Adrenal gland (tissue), 5 donors: Measurements from ENCODE around the gene MARCHF3.

Experiments
- POLR2A ChIP-seq, 2 donors: fragments of 450-650 bp; IDR thresholded peaks; one replicate each; pipeline ENCODE4 v1.6.1; 2017; ENCODE audit warnings: antibody characterized with exemption in 2 of 2, mild to moderate bottlenecking in 2 of 2, moderate library complexity in 1 of 2
- TF ChIP-seq, protein P1 (sequence below), 6 experiments: fragments of 450-650 bp in 4 of 6; fragments of 200-600 bp in 2 of 6; sonication (generic) in 1 of 6; IDR thresholded peaks; 1 replicate in 5 of 6; 2 replicates in 1 of 6; pipeline versions ENCODE4 v1.5.1 to v1.8.0; 2016 to 2021; ENCODE audit warnings: antibody characterized with exemption in 6 of 6, mild to moderate bottlenecking in 2 of 6, moderate library complexity in 1 of 6
- donor health status: DM: no; HTN: no; CAD: no.

DNA sequence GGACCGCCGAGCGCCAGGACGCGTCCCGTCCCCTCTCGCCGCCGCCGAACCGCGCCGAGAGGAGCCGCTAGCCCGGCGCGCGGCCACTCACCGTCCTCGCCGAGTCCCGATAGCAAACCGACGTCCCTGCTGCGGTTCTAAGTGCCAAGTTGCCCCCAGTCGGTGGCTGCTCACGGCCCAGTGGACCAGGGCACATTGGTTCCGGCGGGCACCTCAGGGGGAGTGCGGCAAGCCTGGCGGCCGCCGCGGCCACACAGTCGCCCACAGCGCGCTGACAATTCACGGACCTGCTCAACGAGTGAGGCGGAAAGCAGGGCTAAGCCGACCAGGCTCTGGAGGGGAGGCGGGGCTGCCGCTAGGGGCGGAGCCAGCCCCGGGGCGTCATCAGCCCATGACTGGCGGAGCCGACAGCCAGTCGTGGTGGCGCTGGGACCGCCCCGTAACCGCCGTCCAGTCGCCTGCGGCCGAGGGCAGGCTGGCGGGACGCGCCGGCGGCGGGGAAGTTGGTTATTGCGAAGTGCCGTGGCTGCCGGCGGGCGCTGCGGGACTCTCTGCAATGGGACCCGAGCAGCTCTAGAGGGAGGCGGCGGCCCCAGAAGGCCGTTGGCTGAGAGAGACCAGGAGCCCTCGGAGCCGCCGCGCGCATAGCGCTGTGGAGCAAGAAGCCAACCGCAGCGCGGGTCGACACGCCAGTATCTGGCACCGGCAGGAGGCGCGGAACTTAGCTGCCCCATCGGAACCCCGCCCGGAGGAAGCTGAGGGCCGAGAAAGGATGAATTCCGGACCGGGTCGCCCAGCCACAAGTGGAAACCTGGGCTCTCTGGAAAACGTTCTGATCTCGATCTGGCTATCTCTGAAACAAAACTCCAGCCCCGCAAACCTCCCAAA lies at the start of gene MARCHF3:
- TF ChIP-seq, protein P1, sequence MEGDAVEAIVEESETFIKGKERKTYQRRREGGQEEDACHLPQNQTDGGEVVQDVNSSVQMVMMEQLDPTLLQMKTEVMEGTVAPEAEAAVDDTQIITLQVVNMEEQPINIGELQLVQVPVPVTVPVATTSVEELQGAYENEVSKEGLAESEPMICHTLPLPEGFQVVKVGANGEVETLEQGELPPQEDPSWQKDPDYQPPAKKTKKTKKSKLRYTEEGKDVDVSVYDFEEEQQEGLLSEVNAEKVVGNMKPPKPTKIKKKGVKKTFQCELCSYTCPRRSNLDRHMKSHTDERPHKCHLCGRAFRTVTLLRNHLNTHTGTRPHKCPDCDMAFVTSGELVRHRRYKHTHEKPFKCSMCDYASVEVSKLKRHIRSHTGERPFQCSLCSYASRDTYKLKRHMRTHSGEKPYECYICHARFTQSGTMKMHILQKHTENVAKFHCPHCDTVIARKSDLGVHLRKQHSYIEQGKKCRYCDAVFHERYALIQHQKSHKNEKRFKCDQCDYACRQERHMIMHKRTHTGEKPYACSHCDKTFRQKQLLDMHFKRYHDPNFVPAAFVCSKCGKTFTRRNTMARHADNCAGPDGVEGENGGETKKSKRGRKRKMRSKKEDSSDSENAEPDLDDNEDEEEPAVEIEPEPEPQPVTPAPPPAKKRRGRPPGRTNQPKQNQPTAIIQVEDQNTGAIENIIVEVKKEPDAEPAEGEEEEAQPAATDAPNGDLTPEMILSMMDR (IDR thresholded peaks at IDR 0.05) = peak in 5 of 6 experiments; percentile 11 to 35 (median 30)
- peak; percentile 95 to 99 for TF ChIP-seq POLR2A (IDR thresholded peaks at IDR 0.05)
